Measurements from ENCODE around the gene ACBD3. TPM values are rescaled to one million over a fixed set of nuclear protein-coding genes. Genes with fewer than 3 reads are reported as not detected.

The ACBD3 gene
- polyA plus RNA-seq, 1 of the 3 experiments (the other 2 are of a cell fraction), result 17.8 TPM

- TF ChIP-seq TEAD4 (IDR thresholded peaks at IDR 0.05; ENCODE audit: borderline replicate concordance, insufficient read depth) (no peak), SIN3A (IDR thresholded peaks at IDR 0.05; ENCODE audit: borderline replicate concordance, low read depth, low read length) (no peak), PBX3 (IDR thresholded peaks at IDR 0.05) (no peak), SMC3 (IDR thresholded peaks at IDR 0.05; ENCODE audit: low read depth, low read length) (no peak), FOXJ3 (CRISPR knock-in tag; IDR thresholded peaks at IDR 0.05) (no peak), TAF1 (IDR thresholded peaks at IDR 0.05; ENCODE audit: borderline replicate concordance, low read depth, low read length) (no peak), GABPA (IDR thresholded peaks at IDR 0.05; ENCODE audit: low read depth) (no peak), EP300 (IDR thresholded peaks at IDR 0.05; ENCODE audit: borderline replicate concordance in 1 of 2, low read depth in 1 of 2, low read length in 1 of 2) (no peak)
These were observed 40.1 kb upstream of the ACBD3 start (continued) for GRCh38 chr1:226226601-226227000.

- CTCF ChIA-PET, result interaction anchor here (1.7 to 2.0 kb wide), 3 partner anchors 26 to 159 kb away, joined by 4 to 8 read pairs (median 4); no protein-coding TSS in a partner anchor
- no peak overlapping the region for H3K9ac ChIP-seq
- peak overlapping the region; percentile 41 to 50; a peak in 3 of 4 replicates for H3K4me3 ChIP-seq (ENCODE audit: low read depth in 2 of 2, low read length in 1 of 2)
- H3K79me2 ChIP-seq (ENCODE audit: insufficient read depth), result no peaks in the 10 kb centered on the region
- TF ChIP-seq RXRA (IDR thresholded peaks at IDR 0.05; ENCODE audit: borderline replicate concordance, low read depth), result no peak
- TF ChIP-seq SIN3A (IDR thresholded peaks at IDR 0.05; ENCODE audit: borderline replicate concordance, low read depth, low read length), result no peak
- TF ChIP-seq CTCF (IDR thresholded peaks at IDR 0.05), result peak; percentile 16; the same call in 1 of the 2 replicates
- POLR2A ChIA-PET, result no interaction called here
- no peaks in the 10 kb centered on the region for H3K9me3 ChIP-seq
- H3K27me3 ChIP-seq (ENCODE audit: insufficient read depth), result no peaks in the 10 kb centered on the region
- no peaks in the 10 kb centered on the region for H3K9me2 ChIP-seq
- no peak overlapping the region for H3K27ac ChIP-seq (ENCODE audit: low read depth in 2 of 2, low read length in 1 of 2)
- peak; percentile 82 for DNase-seq
- H4K20me1 ChIP-seq (ENCODE audit: insufficient read depth), result no peaks in the 10 kb centered on the region
- no peaks in the 10 kb centered on the region for H3K36me3 ChIP-seq (replicated peaks in 1 of 2; ENCODE audit: control insufficient read depth in 1 of 2, insufficient read depth in 2 of 2, low read length in 1 of 2)
- peak overlapping the region; percentile 76; the same call in 1 of the 2 replicates for H2AFZ ChIP-seq (ENCODE audit: low read depth)
- peak overlapping the region; percentile 66 for H3K4me2 ChIP-seq
- H3F3A ChIP-seq (replicated peaks; ENCODE audit: insufficient read depth), result no peaks in the 10 kb centered on the region
- H3K4me1 ChIP-seq (ENCODE audit: control insufficient read depth in 1 of 2, insufficient read depth in 2 of 2, low read depth in 1 of 2, low read length in 1 of 2), result peaks cover 0 to 5% of the 10 kb centered on the region in 2 experiments; a peak in 1 of 4 replicates
- 2% methylated on average over 10 of the region's 55 CpGs for WGBS (ENCODE audit: low lambda C conversion rate)
These were observed 37.3 kb upstream of the ACBD3 start for GRCh38 chr1:226223786-226224244.

GRCh38 chr1:226223157-226223785, 36.7 kb upstream of the ACBD3 start, which contains the start of gene MIXL1:
Gene MIXL1, plus strand, starts transcription at chr1:226223664. Its CDS starts 18 bp downstream, at chr1:226223682.
- H3K4me3 ChIP-seq (ENCODE audit: low read depth in 2 of 2, low read length in 1 of 2), result peak within 1 kb of the TSS; percentile 41 to 50; a peak in 3 of 4 replicates
- H3K4me1 ChIP-seq (ENCODE audit: control insufficient read depth in 1 of 2, insufficient read depth in 2 of 2, low read depth in 1 of 2, low read length in 1 of 2), result peaks cover 0 to 5% of the 10 kb centered on the region in 2 experiments; a peak in 1 of 4 replicates
- H3K9ac ChIP-seq, result no peak within 1 kb of the TSS
- DNase-seq, result peak; percentile 33
- ChIA-PET POLR2A (no interaction called here), CTCF (interaction anchor here (1.7 to 2.0 kb wide), 3 partner anchors 25 to 158 kb away, joined by 4 to 8 read pairs (median 4); no protein-coding TSS in a partner anchor)
- no peak within 1 kb of the TSS for H3K27ac ChIP-seq (ENCODE audit: low read depth in 2 of 2, low read length in 1 of 2)
- 63% methylated on average over 11 of the region's 62 CpGs for WGBS (ENCODE audit: low lambda C conversion rate)
- H3K4me2 ChIP-seq, result peak within 1 kb of the TSS; percentile 66
- H3K9me3 ChIP-seq, result no peaks in the 10 kb centered on the region
- H3F3A ChIP-seq (replicated peaks; ENCODE audit: insufficient read depth), result no peaks in the 10 kb centered on the region
- H2AFZ ChIP-seq (ENCODE audit: low read depth), result peak within 1 kb of the TSS; percentile 76; the same call in 1 of the 2 replicates
- no peaks in the 10 kb centered on the region for H4K20me1 ChIP-seq (ENCODE audit: insufficient read depth)
- no peaks in the 10 kb centered on the region for H3K27me3 ChIP-seq (ENCODE audit: insufficient read depth)
- no peaks in the 10 kb centered on the region for H3K9me2 ChIP-seq
- no peaks in the 10 kb centered on the region for H3K36me3 ChIP-seq (replicated peaks in 1 of 2; ENCODE audit: control insufficient read depth in 1 of 2, insufficient read depth in 2 of 2, low read length in 1 of 2)
- no peaks in the 10 kb centered on the region for H3K79me2 ChIP-seq (ENCODE audit: insufficient read depth)
- no peak for TF ChIP-seq USF2 (IDR thresholded peaks at IDR 0.05; ENCODE audit: borderline replicate concordance, low read depth, low read length)
- no peak for TF ChIP-seq EZH2phosphoT487 (IDR thresholded peaks at IDR 0.05; ENCODE audit: borderline replicate concordance, low read depth)
- TF ChIP-seq FOXJ3 (CRISPR knock-in tag; IDR thresholded peaks at IDR 0.05), result no peak
- TF ChIP-seq RCOR1 (IDR thresholded peaks at IDR 0.05; ENCODE audit: low read length), result no peak
- no peak for TF ChIP-seq FOXM1 (IDR thresholded peaks at IDR 0.05; ENCODE audit: low read depth)
- no peak for TF ChIP-seq ELF1 (IDR thresholded peaks at IDR 0.05)
- no peak for TF ChIP-seq NFIC (IDR thresholded peaks at IDR 0.05; ENCODE audit: borderline replicate concordance)
- no peak for TF ChIP-seq EP300 (IDR thresholded peaks at IDR 0.05; ENCODE audit: borderline replicate concordance in 1 of 2, low read depth in 1 of 2, low read length in 1 of 2)
- TF ChIP-seq PBX3 (IDR thresholded peaks at IDR 0.05), result no peak
- TF ChIP-seq IRF3 (IDR thresholded peaks at IDR 0.05; ENCODE audit: low read depth, low read length), result no peak
- TF ChIP-seq JUND (IDR thresholded peaks at IDR 0.05), result no peak
